SH-SY5Y (cell line): ENCODE results near the gene PIK3AP1.

ENCODE experiments used
- GATA2 ChIP-seq: IDR thresholded peaks from 2 replicates; pipeline ENCODE4 v1.6.1; 2011; ENCODE audit warnings: mild to moderate bottlenecking, low read depth, low read length
- GATA3 ChIP-seq: IDR thresholded peaks from 2 replicates; pipeline ENCODE4 v1.6.1; 2011; ENCODE audit warnings: low read depth, mild to moderate bottlenecking, low read length, moderate library complexity

PIK3AP1 gene

GRCh38 chr10:96638120-96638519 lies 82.2 kb downstream of the PIK3AP1 start:
- no peak for TF ChIP-seq GATA3
- TF ChIP-seq GATA2: no peak

GRCh38 chr10:96637709-96638108 lies 82.6 kb downstream of the PIK3AP1 start:
- no peak for TF ChIP-seq GATA2
- TF ChIP-seq GATA3: no peak

- no peak for TF ChIP-seq GATA2
- no peak for TF ChIP-seq GATA3
Measured at GRCh38 chr10:96636551-96636950, 83.8 kb downstream of the PIK3AP1 start.

GRCh38 chr10:96632974-96633710 lies 87.2 kb downstream of the PIK3AP1 start:
- TF ChIP-seq GATA2: no peak
- TF ChIP-seq GATA3: no peak

GRCh38 chr10:96627292-96627691 lies 93.0 kb downstream of the PIK3AP1 start:
- TF ChIP-seq GATA3 (no peak), GATA2 (no peak)

- TF ChIP-seq GATA2 (no peak), GATA3 (no peak)
Measured at GRCh38 chr10:96626795-96627194, 93.5 kb downstream of the PIK3AP1 start.

GRCh38 chr10:96625173-96625572 lies 95.1 kb downstream of the PIK3AP1 start:
- TF ChIP-seq GATA3: no peak
- TF ChIP-seq GATA2: no peak

- TF ChIP-seq GATA2: no peak
- no peak for TF ChIP-seq GATA3
Measured at GRCh38 chr10:96622013-96622787, 98.1 kb downstream of the PIK3AP1 start.

GRCh38 chr10:96619796-96620773 lies 100.2 kb downstream of the PIK3AP1 start:
- TF ChIP-seq GATA3 (no peak), GATA2 (no peak)

GRCh38 chr10:96619120-96619519 lies 101.2 kb downstream of the PIK3AP1 start:
- TF ChIP-seq GATA3 (no peak), GATA2 (no peak)

- TF ChIP-seq GATA2: no peak
- TF ChIP-seq GATA3: no peak
Measured at GRCh38 chr10:96618653-96619052, 101.7 kb downstream of the PIK3AP1 start.

- TF ChIP-seq GATA3 (no peak), GATA2 (no peak)
Measured at GRCh38 chr10:96616961-96617360, 103.4 kb downstream of the PIK3AP1 start.

GRCh38 chr10:96614515-96614914 lies 105.8 kb downstream of the PIK3AP1 start:
- no peak for TF ChIP-seq GATA2
- no peak for TF ChIP-seq GATA3

- no peak for TF ChIP-seq GATA3
- no peak for TF ChIP-seq GATA2
Measured at GRCh38 chr10:96613576-96613975, 106.7 kb downstream of the PIK3AP1 start.
